Stimulated activated CD8-positive, alpha-beta memory T cell treated with anti-CD3 and anti-CD28 coated beads, Interleukin-12 subunit alpha, Interleukin-12 subunit beta, amount 100 ng/mL, for 4 hours (primary cell): ENCODE measurements around the gene SLC30A9.

ENCODE experiments used
- DNase-seq: peaks from one replicate; pipeline ENCODE4 v3.0.0-alpha.2; 2020; ENCODE audit warnings: low read depth

Gene SLC30A9

GRCh38 chr4:41999321-41999720 lies 9.0 kb downstream of the SLC30A9 start:
- no peak for DNase-seq

- no peak for DNase-seq
Observed at GRCh38 chr4:42008011-42008786, 17.9 kb downstream of the SLC30A9 start.

GRCh38 chr4:42015438-42015837 lies 25.1 kb downstream of the SLC30A9 start:
- DNase-seq = no peak

- DNase-seq = no peak
Observed at GRCh38 chr4:42018451-42018850, 28.1 kb downstream of the SLC30A9 start.

- no peak for DNase-seq
Observed at GRCh38 chr4:42048394-42048793, 58.1 kb downstream of the SLC30A9 start.

- no peak for DNase-seq
Observed at GRCh38 chr4:42050516-42051249, 60.4 kb downstream of the SLC30A9 start.

- no peak for DNase-seq
Observed at GRCh38 chr4:42066402-42066801, 76.1 kb downstream of the SLC30A9 start.

GRCh38 chr4:42067264-42067663 lies 76.9 kb downstream of the SLC30A9 start:
- no peak for DNase-seq

- no peak for DNase-seq
Observed at GRCh38 chr4:42070463-42070862, 80.1 kb downstream of the SLC30A9 start.

- DNase-seq = no peak
Observed at GRCh38 chr4:42074294-42074693, 84.0 kb downstream of the SLC30A9 start.

GRCh38 chr4:42078184-42078801 lies 88.0 kb downstream of the SLC30A9 start:
- no peak for DNase-seq

GRCh38 chr4:42080306-42080705 lies 90.0 kb downstream of the SLC30A9 start:
- DNase-seq = no peak

GRCh38 chr4:42083816-42084215 lies 93.5 kb downstream of the SLC30A9 start:
- DNase-seq = no peak

GRCh38 chr4:42088386-42088785 lies 98.1 kb downstream of the SLC30A9 start:
- DNase-seq = no peak

- no peak for DNase-seq
Observed at GRCh38 chr4:42101446-42101975, 111.2 kb downstream of the SLC30A9 start.

- DNase-seq = no peak
Observed at GRCh38 chr4:42104521-42104920, 114.2 kb downstream of the SLC30A9 start.

- DNase-seq = no peak
Observed at GRCh38 chr4:42112846-42113245, 122.5 kb downstream of the SLC30A9 start.

GRCh38 chr4:42119886-42120285 lies 129.6 kb downstream of the SLC30A9 start:
- no peak for DNase-seq

- no peak for DNase-seq
Observed at GRCh38 chr4:42122237-42122636, 131.9 kb downstream of the SLC30A9 start.

- DNase-seq = no peak
Observed at GRCh38 chr4:42123071-42123644, 132.8 kb downstream of the SLC30A9 start.

- no peak for DNase-seq
Observed at GRCh38 chr4:42132099-42132498, 141.8 kb downstream of the SLC30A9 start.

- no peak for DNase-seq
Observed at GRCh38 chr4:42133006-42133405, 142.7 kb downstream of the SLC30A9 start.
